ENCODE results near the gene HSPA2. TPM values are rescaled to one million over a fixed set of nuclear protein-coding genes. Genes with fewer than 3 reads are reported as not detected.
"Not testable (repeated sequence)": the region's sequence is repeated elsewhere in the genome, so short reads cannot be mapped to it uniquely, and the experiment has no call there.

HSPA2 gene
- total RNA-seq, 4 donors from 2014 or later = 138 to 388 (median 225) TPM

GRCh38 chr14:64515053-64515452 lies 25.5 kb upstream of the HSPA2 start:
- no peak for ATAC-seq
- Histone ChIP-seq H3K4me3 (no peak overlapping the region), H3K4me1 (peaks cover 12 to 65% (median 13%) of the 10 kb centered on the region in 3 donors), H3K27me3 (no peaks in the 10 kb centered on the region), H3K27ac (no peak overlapping the region), H3K36me3 (no peaks in the 10 kb centered on the region), H3K9me3 (no peaks in the 10 kb centered on the region)
- TF ChIP-seq EP300 (IDR thresholded peaks at IDR 0.05) (no peak), POLR2A (IDR thresholded peaks at IDR 0.05) (no peak), POLR2AphosphoS5 (IDR thresholded peaks at IDR 0.05) (no peak), CTCF (IDR thresholded peaks at IDR 0.05) (no peak)
- WGBS, 2 donors (ENCODE audit: low coverage in 1 of 2) = 18 to 38% methylated on average over 1 of the region's 1 CpG

- TF ChIP-seq CTCF (IDR thresholded peaks at IDR 0.05) (no peak), POLR2A (IDR thresholded peaks at IDR 0.05) (no peak), POLR2AphosphoS5 (IDR thresholded peaks at IDR 0.05) (no peak), EP300 (IDR thresholded peaks at IDR 0.05) (no peak)
- no peaks in the 10 kb centered on the region for H3K27me3 ChIP-seq
- no peak for ATAC-seq
- H3K4me1 ChIP-seq = peaks cover 4 to 54% (median 6%) of the 10 kb centered on the region in 3 donors
- no peak overlapping the region for H3K4me3 ChIP-seq
- no peaks in the 10 kb centered on the region for H3K9me3 ChIP-seq
- no peak overlapping the region for H3K27ac ChIP-seq
- peaks cover 0 to 8% of the 10 kb centered on the region in 2 donors for H3K36me3 ChIP-seq
- 86 to 100% methylated on average over 1 of the region's 1 CpG for WGBS, 2 donors (ENCODE audit: low coverage in 1 of 2)
Observed at GRCh38 chr14:64516969-64517368, 23.6 kb upstream of the HSPA2 start.

GRCh38 chr14:64517667-64518066 lies 22.9 kb upstream of the HSPA2 start:
- H3K27me3 ChIP-seq, H3K27ac ChIP-seq, H3K4me3 ChIP-seq, ATAC-seq, H3K9me3 ChIP-seq: not testable (repeated sequence)
- H3K4me1 ChIP-seq = peaks cover 3 to 48% (median 6%) of the 10 kb centered on the region in 3 donors
- peaks cover 0 to 15% of the 10 kb centered on the region in 2 donors for H3K36me3 ChIP-seq
- 80% methylated on average over 1 of the region's 6 CpGs; no CpG with 5 or more reads in 1 of the 2 donors for WGBS, 2 donors (ENCODE audit: low coverage in 1 of 2)

GRCh38 chr14:64518229-64518628 lies 22.3 kb upstream of the HSPA2 start:
- peaks cover 0 to 21% of the 10 kb centered on the region in 2 donors for H3K36me3 ChIP-seq
- H3K4me3 ChIP-seq = no peak overlapping the region
- no peaks in the 10 kb centered on the region for H3K9me3 ChIP-seq
- ATAC-seq = no peak
- no peak overlapping the region for H3K27ac ChIP-seq
- H3K27me3 ChIP-seq = no peaks in the 10 kb centered on the region
- peaks cover 0 to 42% (median 6%) of the 10 kb centered on the region in 3 donors for H3K4me1 ChIP-seq
- TF ChIP-seq POLR2AphosphoS5 (IDR thresholded peaks at IDR 0.05) (no peak), EP300 (IDR thresholded peaks at IDR 0.05) (no peak), POLR2A (IDR thresholded peaks at IDR 0.05) (no peak), CTCF (IDR thresholded peaks at IDR 0.05) (no peak)
- 81 to 89% methylated on average over 4 of the region's 4 CpGs for WGBS, 2 donors (ENCODE audit: low coverage in 1 of 2)

GRCh38 chr14:64520699-64521098 lies 19.8 kb upstream of the HSPA2 start:
- H3K36me3 ChIP-seq = peaks cover 0 to 23% of the 10 kb centered on the region in 2 donors
- peaks cover 0 to 19% (median 3%) of the 10 kb centered on the region in 3 donors for H3K4me1 ChIP-seq
- no peak overlapping the region for H3K27ac ChIP-seq
- ATAC-seq = no peak
- no peak overlapping the region for H3K4me3 ChIP-seq
- no peak for TF ChIP-seq EP300 (IDR thresholded peaks at IDR 0.05)
- no peak for TF ChIP-seq POLR2AphosphoS5 (IDR thresholded peaks at IDR 0.05)
- TF ChIP-seq CTCF (IDR thresholded peaks at IDR 0.05) = no peak
- no peak for TF ChIP-seq POLR2A (IDR thresholded peaks at IDR 0.05)
- no peaks in the 10 kb centered on the region for H3K27me3 ChIP-seq
- 93 to 100% methylated on average over 1 to 4 of the region's 4 CpGs for WGBS, 2 donors (ENCODE audit: low coverage in 1 of 2)
- H3K9me3 ChIP-seq = no peaks in the 10 kb centered on the region

Measured in gastroesophageal sphincter (tissue), 4 donors.